ENCODE measurements around the gene MIER2. TPM values are rescaled to one million over a fixed set of nuclear protein-coding genes. Genes with fewer than 3 reads are reported as not detected.

Gene MIER2
- total and polyA plus RNA-seq, 2 donors (not counting 1 experiment from before 2014, with no cell fraction given) = 10.5 to 19.7 TPM

DNA sequence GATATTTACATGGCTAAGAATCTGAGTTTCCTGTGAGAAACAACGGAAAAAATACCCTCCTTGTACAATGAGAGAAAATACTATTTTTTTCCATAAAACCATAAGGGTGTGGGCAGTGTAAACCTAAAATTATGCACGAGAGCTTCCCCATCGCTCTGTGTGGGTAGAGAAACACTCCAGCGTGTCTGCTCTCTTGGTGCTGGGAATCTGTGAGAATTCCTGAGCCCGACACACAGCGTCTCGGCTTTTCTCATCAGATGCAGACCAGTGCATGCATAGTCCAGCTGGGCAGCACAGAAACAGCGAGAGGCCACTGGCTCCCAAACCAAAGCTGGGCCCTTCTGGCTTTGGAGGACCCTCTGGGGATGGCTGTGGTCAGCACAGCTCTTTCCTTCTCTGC lies 65.4 kb downstream of the MIER2 start:
- Histone ChIP-seq H4K20me1 (ENCODE audit: control insufficient read depth, insufficient read depth, low read length, poor library complexity, severe bottlenecking) (no peaks in the 10 kb centered on the region), H3K27me3 (replicated peaks in 1 of 4; ENCODE audit: control extremely low read depth in 1 of 4, control insufficient read depth in 3 of 4, insufficient read depth in 4 of 4, low read length in 3 of 4) (peaks cover 0 to 23% (median 6%) of the 10 kb centered on the region in 4 experiments), H3K4me3 (ENCODE audit: control extremely low read depth in 1 of 5, extremely low read depth in 1 of 5, insufficient read depth in 1 of 5, low read depth in 2 of 5, low read length in 4 of 5) (no peak overlapping the region), H3K4me1 (ENCODE audit: control insufficient read depth in 2 of 2, insufficient read depth in 2 of 2, low read length in 2 of 2) (no peaks in the 10 kb centered on the region), H2AFZ (ENCODE audit: insufficient read depth, low read depth, low read length, poor library complexity, severe bottlenecking) (no peak overlapping the region), H3K4me2 (replicated peaks; ENCODE audit: low read depth, low read length, poor library complexity, severe bottlenecking) (no peak overlapping the region), H3K79me2 (ENCODE audit: control insufficient read depth, insufficient read depth, low read length) (no peaks in the 10 kb centered on the region), H3K9ac (ENCODE audit: low read length) (no peak overlapping the region), H3K27ac (ENCODE audit: low read length in 2 of 2) (no peak overlapping the region), H3K36me3 (replicated peaks in 1 of 2; ENCODE audit: control extremely low read depth in 1 of 2, control insufficient read depth in 1 of 2, extremely low read depth in 1 of 2, insufficient read depth in 2 of 2, low read length in 1 of 2) (no peaks in the 10 kb centered on the region), H3K9me3 (ENCODE audit: control extremely low read depth in 1 of 3, control insufficient read depth in 2 of 3, insufficient read depth in 1 of 3, low read length in 2 of 3) (peaks cover 0 to 4% (median 0%) of the 10 kb centered on the region in 3 donors)
- no peaks in the 10 kb centered on the region for H3K4me1 Mint-ChIP-seq
- POLR2A ChIA-PET = no interaction called here
- 88% methylated on average over 7 of the region's 8 CpGs for WGBS (ENCODE audit: insufficient coverage)
- TF ChIP-seq CTCF (IDR thresholded peaks at IDR 0.05) = no peak
- no peak for TF ChIP-seq EZH2 (IDR thresholded peaks at IDR 0.05; ENCODE audit: borderline replicate concordance, insufficient read depth, low read depth, low read length, poor library complexity, severe bottlenecking)
- H3K27ac Mint-ChIP-seq = no peak overlapping the region
- H3K9me3 Mint-ChIP-seq (ENCODE audit: insufficient read depth) = no peaks in the 10 kb centered on the region
- intact Hi-C loops (cut with micrococcal nuclease) = no loop called here
- DNase-seq (no peak), ATAC-seq (ENCODE audit: low read depth) (no peak)
- CTCF ChIA-PET = no interaction called here
- H3K27me3 Mint-ChIP-seq = peaks cover 30% of the 10 kb centered on the region
- H3K4me3 Mint-ChIP-seq = no peak overlapping the region

GRCh38 chr19:277581-278165 lies 66.9 kb downstream of the MIER2 start:
- Histone ChIP-seq H3K4me3 (ENCODE audit: control extremely low read depth in 1 of 5, extremely low read depth in 1 of 5, insufficient read depth in 1 of 5, low read depth in 2 of 5, low read length in 4 of 5) (no peak overlapping the region), H3K27ac (ENCODE audit: low read length in 2 of 2) (no peak overlapping the region), H3K27me3 (replicated peaks in 1 of 4; ENCODE audit: control extremely low read depth in 1 of 4, control insufficient read depth in 3 of 4, insufficient read depth in 4 of 4, low read length in 3 of 4) (peaks cover 0 to 23% (median 6%) of the 10 kb centered on the region in 4 experiments), H2AFZ (ENCODE audit: insufficient read depth, low read depth, low read length, poor library complexity, severe bottlenecking) (no peak overlapping the region), H3K9ac (ENCODE audit: low read length) (no peak overlapping the region), H3K4me2 (replicated peaks; ENCODE audit: low read depth, low read length, poor library complexity, severe bottlenecking) (no peak overlapping the region), H3K79me2 (ENCODE audit: control insufficient read depth, insufficient read depth, low read length) (no peaks in the 10 kb centered on the region), H3K36me3 (replicated peaks in 1 of 2; ENCODE audit: control extremely low read depth in 1 of 2, control insufficient read depth in 1 of 2, extremely low read depth in 1 of 2, insufficient read depth in 2 of 2, low read length in 1 of 2) (no peaks in the 10 kb centered on the region), H3K4me1 (ENCODE audit: control insufficient read depth in 2 of 2, insufficient read depth in 2 of 2, low read length in 2 of 2) (no peaks in the 10 kb centered on the region), H4K20me1 (ENCODE audit: control insufficient read depth, insufficient read depth, low read length, poor library complexity, severe bottlenecking) (no peaks in the 10 kb centered on the region), H3K9me3 (ENCODE audit: control extremely low read depth in 1 of 3, control insufficient read depth in 2 of 3, insufficient read depth in 1 of 3, low read length in 2 of 3) (peaks cover 0 to 4% (median 0%) of the 10 kb centered on the region in 3 donors)
- no peak for ATAC-seq (ENCODE audit: low read depth)
- 49% methylated on average over 21 of the region's 21 CpGs for WGBS (ENCODE audit: insufficient coverage)
- H3K27ac Mint-ChIP-seq = no peak overlapping the region
- intact Hi-C loops (cut with micrococcal nuclease) = no loop called here
- no peaks in the 10 kb centered on the region for H3K9me3 Mint-ChIP-seq (ENCODE audit: insufficient read depth)
- TF ChIP-seq CTCF (IDR thresholded peaks at IDR 0.05) (no peak), EZH2 (IDR thresholded peaks at IDR 0.05; ENCODE audit: borderline replicate concordance, insufficient read depth, low read depth, low read length, poor library complexity, severe bottlenecking) (no peak)
- H3K27me3 Mint-ChIP-seq = peaks cover 35% of the 10 kb centered on the region
- no peaks in the 10 kb centered on the region for H3K4me1 Mint-ChIP-seq
- no peak overlapping the region for H3K4me3 Mint-ChIP-seq
- no peak for DNase-seq
- ChIA-PET CTCF (no interaction called here), POLR2A (no interaction called here)

Data from B cell (primary cell).